SK-N-SH treated with all-trans-retinoic acid at 6 μM for 48 hours (cell line): Measurements from ENCODE around the gene SYT4.

Source experiments
- ARNTL ChIP-seq: fragments of 450-650 bp; formaldehyde crosslinking; IDR thresholded peaks from 2 replicates; pipeline ENCODE4 v1.5.0; 2020; ENCODE audit warnings: low read depth, mild to moderate bottlenecking, moderate library complexity, borderline replicate concordance
- GLIS3 ChIP-seq: fragments of 250-450 bp; sonication (Bioruptor Pico); IDR thresholded peaks from 2 replicates; pipeline ENCODE4 v1.5.0; 2020; ENCODE audit warnings: mild to moderate bottlenecking, moderate library complexity
- SNAI2 ChIP-seq: fragments of 250-450 bp; sonication (Bioruptor Pico); IDR thresholded peaks from 2 replicates; pipeline ENCODE4 v1.5.0; 2020; ENCODE audit warnings: mild to moderate bottlenecking, moderate library complexity
- ZFP30 ChIP-seq: fragments of 450-650 bp; formaldehyde crosslinking; IDR thresholded peaks from 2 replicates; pipeline ENCODE4 v1.5.0; 2022; ENCODE audit warnings: mild to moderate bottlenecking, moderate library complexity
- ZNF565 ChIP-seq: fragments of 450-650 bp; formaldehyde crosslinking; conservative IDR thresholded peaks from 2 replicates; pipeline ENCODE4 v1.5.0; 2020; ENCODE audit warnings: low read depth, mild to moderate bottlenecking, moderate library complexity
- ZNF8 ChIP-seq: fragments of 450-650 bp; formaldehyde crosslinking; IDR thresholded peaks from 2 replicates; pipeline ENCODE4 v1.5.0; 2020; ENCODE audit warnings: mild to moderate bottlenecking, moderate library complexity

DNA sequence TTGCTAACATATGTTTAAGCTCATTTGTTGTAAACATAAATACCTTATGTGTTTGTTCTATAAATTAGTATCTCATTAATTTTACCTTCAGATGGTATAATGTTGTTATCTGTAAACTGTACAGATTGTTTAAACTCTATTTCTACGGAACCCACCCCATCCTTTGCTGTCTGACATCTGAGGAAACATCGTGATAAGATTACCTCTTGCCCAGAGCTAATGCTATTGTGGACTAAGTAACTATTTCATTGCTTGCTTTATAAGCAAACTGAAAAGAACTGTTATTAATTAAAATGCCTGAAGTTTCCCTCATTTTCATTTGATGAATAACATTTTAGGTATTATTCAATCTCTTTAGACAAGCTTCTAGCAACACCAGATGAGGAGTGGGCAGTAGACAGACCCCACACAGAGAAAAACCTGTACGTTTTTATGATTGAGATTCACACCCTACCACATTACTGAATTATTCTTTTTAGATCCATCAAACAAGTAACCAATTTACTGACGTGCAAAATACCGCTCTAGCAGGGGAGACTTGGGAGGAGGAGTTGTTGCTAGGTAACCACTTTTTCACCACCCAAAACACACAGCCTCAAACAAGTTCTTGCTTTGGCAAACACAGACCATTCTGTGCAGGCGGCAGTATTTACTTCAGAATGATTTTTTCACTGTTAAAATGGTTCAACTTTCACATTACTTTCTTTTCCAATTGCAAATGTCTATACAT is 1.9 kb upstream of the SYT4 start:
- TF ChIP-seq SNAI2 (CRISPR knock-in tag) (no peak), ARNTL (no peak), GLIS3 (no peak), ZNF8 (CRISPR knock-in tag) (no peak), ZNF565 (CRISPR knock-in tag) (no peak), ZFP30 (no peak)
